Myocyte (in vitro differentiated cells): ENCODE measurements around the gene P2RX7. TPM values are rescaled to one million over a fixed set of nuclear protein-coding genes. Genes with fewer than 3 reads are reported as not detected.
A peak's percentile ranks its signal among the peaks of the same experiment; 100 is the strongest.
"Not testable (repeated sequence)": the region's sequence is repeated elsewhere in the genome, so short reads cannot be mapped to it uniquely, and the experiment has no call there.

ENCODE experiments used
- DNase-seq: peaks from one replicate; pipeline ENCODE4 v3.0.0-alpha.2; 2012; ENCODE audit warnings: low read depth
- total RNA-seq: library from RNA; depleted of rRNA; stranded (reverse); fragments of >200 nt; gene quantifications from 2 replicates; pipeline ENCODE4 v1.2.3, GENCODE V29; 2014

Gene P2RX7
- total RNA-seq, 1 donor from 2014 or later, result 0.11 TPM

- not testable (repeated sequence) for DNase-seq
These were observed 94.2 kb downstream of the P2RX7 start for GRCh38 chr12:121226871-121227270.

GRCh38 chr12:121227294-121227693 is 94.6 kb downstream of the P2RX7 start:
- no peak for DNase-seq

DNA sequence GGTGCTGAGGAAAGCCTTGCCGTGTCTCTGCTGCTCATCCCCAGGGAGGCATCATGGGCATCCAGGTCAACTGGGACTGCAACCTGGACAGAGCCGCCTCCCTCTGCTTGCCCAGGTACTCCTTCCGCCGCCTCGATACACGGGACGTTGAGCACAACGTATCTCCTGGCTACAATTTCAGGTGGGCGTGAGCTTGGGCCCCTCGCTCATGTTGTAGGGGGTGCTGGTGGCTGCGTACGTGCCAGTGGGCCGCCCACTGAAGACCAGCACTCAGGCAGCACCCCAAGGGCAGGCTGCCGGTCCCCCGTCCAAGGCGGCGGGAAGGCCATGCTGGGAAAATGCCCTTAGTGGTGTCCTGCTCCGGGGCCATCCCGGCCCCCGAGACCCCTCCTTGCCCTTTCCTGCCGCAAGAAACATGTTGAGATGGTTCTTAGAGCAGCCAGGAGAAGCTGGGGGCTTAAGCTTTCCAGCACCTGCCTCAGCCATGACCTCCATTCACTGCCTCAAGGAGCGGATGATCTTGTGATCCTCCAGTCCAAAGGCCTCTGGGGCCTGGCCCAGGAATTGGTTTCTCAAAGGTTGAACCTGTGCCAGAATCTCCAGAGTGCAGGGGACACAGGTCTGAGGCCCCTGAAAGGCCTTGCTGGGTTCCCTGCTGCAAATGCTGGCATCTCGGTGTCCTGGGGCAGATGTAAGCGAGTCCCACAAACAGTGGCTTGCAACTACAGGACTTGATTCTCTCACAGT is 96.4 kb downstream of the P2RX7 start:
- no peak for DNase-seq

DNA sequence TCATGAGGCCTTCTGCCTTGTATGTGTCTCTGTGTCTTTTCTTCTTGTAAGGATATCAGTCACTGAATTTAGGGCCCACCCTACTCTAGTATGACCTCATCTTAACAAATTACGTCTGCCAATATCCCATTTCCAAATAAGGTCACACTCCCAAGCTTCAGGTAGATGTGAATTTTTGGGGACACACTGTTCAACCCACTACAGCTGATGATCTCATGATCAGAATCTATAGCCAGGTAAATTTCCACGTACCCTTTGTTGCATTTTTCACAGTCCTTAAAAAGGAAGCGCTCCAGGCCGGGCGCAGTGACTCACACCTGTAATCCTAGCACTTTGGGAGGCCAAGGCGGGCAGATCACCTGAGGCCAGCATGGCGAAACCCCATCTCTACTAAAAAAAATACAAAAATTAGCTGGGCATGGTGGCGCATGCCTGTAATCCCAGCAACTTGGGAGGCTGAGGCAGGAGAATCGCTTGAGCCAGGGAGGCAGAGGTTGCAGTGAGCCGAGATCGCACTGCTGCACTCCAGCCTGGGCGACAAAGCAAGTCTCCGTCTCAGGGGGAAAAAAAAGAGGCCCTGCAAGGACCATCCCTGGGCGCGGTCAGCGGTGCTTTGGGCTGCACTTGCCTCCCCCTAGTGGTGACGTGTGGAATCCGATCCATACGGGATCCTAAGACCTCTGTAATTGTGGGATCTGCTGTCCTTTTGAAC is 97.3 kb downstream of the P2RX7 start:
- DNase-seq, result peak; percentile 71

- no peak for DNase-seq
These were observed 97.8 kb downstream of the P2RX7 start for GRCh38 chr12:121230538-121230907.

DNA sequence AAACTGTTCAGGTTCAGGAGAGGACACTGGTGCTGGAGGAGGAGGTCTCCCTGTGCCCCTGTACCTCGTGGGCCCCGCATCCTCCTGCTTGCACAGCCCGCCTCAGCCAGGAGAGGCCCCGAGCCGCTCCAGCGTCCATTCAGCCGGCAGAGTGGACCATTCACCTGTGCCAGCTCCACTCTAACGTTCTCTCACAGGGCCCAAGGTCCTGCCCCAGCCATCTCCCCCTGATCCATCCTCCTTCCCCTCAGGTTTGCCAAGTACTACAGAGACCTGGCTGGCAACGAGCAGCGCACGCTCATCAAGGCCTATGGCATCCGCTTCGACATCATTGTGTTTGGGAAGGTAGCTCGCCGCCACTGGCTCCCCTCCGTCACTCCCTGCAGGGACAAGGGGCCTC is 99.5 kb downstream of the P2RX7 start:
- no peak for DNase-seq

GRCh38 chr12:121232977-121233627 is 100.4 kb downstream of the P2RX7 start:
- no peak for DNase-seq

GRCh38 chr12:121233628-121234020 is 100.9 kb downstream of the P2RX7 start:
- no peak for DNase-seq

DNA sequence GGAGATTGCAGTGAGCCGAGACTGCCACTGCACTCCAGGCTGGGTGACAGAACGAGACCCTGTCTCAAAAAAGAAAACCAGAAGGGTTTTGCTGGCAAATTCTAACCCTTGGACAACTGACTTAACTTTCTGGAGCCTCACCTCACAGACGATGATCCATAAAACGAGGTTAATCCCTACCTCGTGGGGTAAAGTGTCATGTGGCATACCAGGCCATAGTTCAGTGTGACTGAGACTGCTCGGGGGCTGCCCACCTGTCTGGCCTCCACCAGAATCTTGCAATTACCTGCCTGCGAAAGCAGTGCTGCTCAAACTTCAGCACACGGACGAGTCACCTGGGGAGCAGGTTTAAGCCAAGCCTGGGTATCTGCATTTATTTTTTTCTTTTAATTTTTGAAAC is 104.1 kb downstream of the P2RX7 start:
- DNase-seq, result no peak

GRCh38 chr12:121237415-121237814 is 104.7 kb downstream of the P2RX7 start:
- no peak for DNase-seq

Other genes starting within 250 kb of the P2RX7 start
- 11.0 and 12.2 TPM in 2 replicates for gene SPPL3, start 228.5 kb upstream of the P2RX7 start, total RNA-seq
- gene HNF1A, start 154.3 kb upstream of the P2RX7 start, total RNA-seq, result not detected in 2 replicates
- 7.2 and 9.8 TPM in 2 replicates for gene C12orf43, start 116.4 kb upstream of the P2RX7 start, total RNA-seq
- 0.68 and 1.2 TPM in 2 replicates for gene OASL, start 93.6 kb upstream of the P2RX7 start, total RNA-seq
- gene P2RX4, start 77.3 kb downstream of the P2RX7 start, total RNA-seq, result 6.0 and 6.1 TPM in 2 replicates
- gene CAMKK2, start 163.8 kb downstream of the P2RX7 start, total RNA-seq, result 10.6 and 20.5 TPM in 2 replicates
- 136 and 170 TPM in 2 replicates for gene ANAPC5, start 219.5 kb downstream of the P2RX7 start, total RNA-seq